GM21723 (cell line): ENCODE results near the gene TCIRG1.
A peak's percentile ranks its signal among the peaks of the same experiment; 100 is the strongest.
"Not testable (repeated sequence)": the region's sequence is repeated elsewhere in the genome, so short reads cannot be mapped to it uniquely, and the experiment has no call there.

Source experiments
- ATAC-seq: cut with Tn5 transposase; IDR thresholded peaks from one replicate; pipeline ENCODE4 v1.9.1; 2021; ENCODE audit warnings: mild to moderate bottlenecking, moderate library complexity; ENCODE audit not compliant: unreplicated experiment

The TCIRG1 gene, protein sequence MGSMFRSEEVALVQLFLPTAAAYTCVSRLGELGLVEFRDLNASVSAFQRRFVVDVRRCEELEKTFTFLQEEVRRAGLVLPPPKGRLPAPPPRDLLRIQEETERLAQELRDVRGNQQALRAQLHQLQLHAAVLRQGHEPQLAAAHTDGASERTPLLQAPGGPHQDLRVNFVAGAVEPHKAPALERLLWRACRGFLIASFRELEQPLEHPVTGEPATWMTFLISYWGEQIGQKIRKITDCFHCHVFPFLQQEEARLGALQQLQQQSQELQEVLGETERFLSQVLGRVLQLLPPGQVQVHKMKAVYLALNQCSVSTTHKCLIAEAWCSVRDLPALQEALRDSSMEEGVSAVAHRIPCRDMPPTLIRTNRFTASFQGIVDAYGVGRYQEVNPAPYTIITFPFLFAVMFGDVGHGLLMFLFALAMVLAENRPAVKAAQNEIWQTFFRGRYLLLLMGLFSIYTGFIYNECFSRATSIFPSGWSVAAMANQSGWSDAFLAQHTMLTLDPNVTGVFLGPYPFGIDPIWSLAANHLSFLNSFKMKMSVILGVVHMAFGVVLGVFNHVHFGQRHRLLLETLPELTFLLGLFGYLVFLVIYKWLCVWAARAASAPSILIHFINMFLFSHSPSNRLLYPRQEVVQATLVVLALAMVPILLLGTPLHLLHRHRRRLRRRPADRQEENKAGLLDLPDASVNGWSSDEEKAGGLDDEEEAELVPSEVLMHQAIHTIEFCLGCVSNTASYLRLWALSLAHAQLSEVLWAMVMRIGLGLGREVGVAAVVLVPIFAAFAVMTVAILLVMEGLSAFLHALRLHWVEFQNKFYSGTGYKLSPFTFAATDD

DNA sequence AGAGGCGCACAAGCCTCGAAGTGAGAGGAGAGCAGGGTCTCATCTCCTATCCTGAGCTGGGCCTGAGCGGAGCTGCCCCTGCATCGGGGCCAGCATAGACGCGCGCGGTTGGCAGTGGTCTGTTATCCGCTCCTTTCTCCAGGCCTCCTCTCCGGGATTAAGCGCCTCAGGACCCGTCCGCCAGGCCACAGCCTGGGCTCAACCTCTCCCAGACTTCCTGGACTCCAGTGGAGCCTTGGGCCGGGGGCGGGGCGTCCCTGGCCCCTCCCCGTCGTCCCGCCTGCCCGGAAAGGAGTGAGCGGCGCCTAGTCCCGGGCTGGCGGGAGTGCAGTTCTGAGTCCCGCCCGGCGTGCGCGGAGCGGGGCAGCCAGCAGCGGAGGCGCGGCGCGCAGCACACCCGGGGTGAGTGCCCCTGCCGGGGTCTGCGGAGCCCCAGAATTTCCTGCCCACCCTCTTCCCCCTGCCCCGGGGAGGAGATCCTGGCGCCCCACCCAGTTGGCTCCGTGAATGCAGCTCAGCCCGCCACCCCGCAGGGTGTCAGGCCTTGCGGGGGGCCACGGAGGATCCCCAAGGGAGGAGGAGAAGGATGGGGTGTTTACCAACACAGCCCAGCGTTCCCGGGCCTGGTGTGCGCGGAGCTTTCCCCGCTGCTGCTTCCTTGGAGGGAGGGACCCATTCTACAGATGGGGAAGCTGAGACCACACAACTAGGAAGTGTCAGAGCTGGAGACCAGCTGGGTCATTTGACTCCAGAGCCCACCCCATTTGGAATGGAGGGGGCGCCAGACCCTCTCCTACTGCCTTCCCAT is at the start of gene TCIRG1:
Gene TCIRG1 (plus strand): TSS at position 308 of the 808 bp plus-strand sequence. CDS start 2,247 bp downstream, outside the sequence.
- ATAC-seq = peak; percentile 39

GRCh38 chr11:67990546-67991346 is 48.1 kb upstream of the TCIRG1 start:
- ATAC-seq = not testable (repeated sequence)

DNA sequence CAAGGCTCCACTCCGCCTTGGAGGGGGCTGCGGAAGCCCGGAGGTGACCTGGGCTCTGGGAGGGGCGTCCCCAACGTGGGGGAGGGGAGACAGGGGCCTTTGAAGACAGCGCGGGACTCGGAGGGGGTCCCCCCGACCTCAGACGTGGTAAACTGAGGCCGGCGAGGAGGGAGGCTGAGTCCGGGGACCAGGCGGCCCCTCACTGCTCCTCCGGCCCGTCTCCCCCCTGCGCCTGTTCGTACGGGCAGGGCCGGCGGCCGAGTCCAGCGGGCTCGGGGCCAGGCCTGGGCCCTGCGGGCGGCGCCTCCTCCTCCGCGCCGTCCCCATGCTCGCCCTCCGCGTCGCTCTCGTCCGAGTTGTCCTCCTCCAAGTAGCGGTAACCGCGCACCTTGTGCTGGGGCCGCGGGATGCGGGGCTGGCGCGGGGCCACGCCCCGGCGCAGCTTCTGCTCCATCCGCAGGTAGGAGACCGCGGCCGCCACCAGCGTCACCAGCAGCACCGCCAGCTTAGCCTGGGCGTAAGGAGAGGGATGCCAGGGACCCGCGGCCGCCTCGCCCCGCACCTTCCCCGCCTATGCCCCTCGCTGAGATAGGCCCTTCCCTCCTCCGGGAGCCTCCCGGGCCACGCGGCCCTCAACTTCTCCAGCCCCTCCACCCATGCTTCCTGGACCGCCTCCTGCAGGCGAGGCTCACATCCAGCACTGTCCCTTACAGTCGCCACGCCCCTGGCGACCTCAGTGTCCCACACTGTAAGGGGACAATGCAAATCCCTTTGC is 47.3 kb upstream of the TCIRG1 start:
- not testable (repeated sequence) for ATAC-seq

- not testable (repeated sequence) for ATAC-seq
These were observed 45.0 kb upstream of the TCIRG1 start for GRCh38 chr11:67993821-67994220.

DNA sequence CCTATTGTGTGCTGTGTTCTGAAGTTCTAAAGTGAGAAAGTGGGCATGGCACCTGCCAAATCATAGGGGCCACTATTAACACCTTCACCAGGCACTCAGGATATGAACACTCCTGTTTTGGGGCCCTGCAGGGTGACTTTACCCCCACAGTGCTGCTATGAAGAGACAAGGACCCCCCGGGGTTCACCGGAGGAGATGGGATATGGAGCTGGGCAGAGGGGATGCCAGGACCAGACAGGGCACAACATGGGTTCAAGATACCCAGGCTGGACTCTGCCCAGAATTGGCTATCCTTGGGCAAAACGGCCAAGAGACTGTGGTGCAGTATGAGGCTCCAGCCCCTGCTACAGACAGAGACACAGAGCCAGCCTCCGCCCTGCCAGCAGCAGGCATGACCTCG is 44.4 kb upstream of the TCIRG1 start:
- ATAC-seq = not testable (repeated sequence)

GRCh38 chr11:67995129-67995528 is 43.7 kb upstream of the TCIRG1 start:
- not testable (repeated sequence) for ATAC-seq

- ATAC-seq = not testable (repeated sequence)
These were observed 43.2 kb upstream of the TCIRG1 start for GRCh38 chr11:67995579-67995978.

DNA sequence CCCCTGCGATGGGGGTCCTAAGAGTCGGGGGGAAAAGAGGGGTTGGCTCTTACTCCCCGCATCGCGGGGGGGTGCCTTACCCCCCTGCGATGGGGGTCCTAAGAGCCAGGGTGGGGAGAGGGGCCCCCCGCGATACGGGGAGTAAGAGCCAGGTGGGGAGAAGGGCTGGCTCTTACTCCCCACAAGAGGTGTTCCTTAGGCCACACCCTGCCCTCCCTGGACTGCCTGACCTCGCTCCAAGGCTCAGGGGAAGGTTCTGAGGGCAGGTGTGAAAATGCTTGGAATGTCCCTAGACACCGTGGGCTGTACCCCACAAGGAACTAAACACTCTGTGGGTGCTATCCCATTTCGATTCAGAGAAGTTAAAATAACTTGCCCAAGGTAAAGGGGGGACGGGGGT is 42.8 kb upstream of the TCIRG1 start:
- ATAC-seq = no peak

DNA sequence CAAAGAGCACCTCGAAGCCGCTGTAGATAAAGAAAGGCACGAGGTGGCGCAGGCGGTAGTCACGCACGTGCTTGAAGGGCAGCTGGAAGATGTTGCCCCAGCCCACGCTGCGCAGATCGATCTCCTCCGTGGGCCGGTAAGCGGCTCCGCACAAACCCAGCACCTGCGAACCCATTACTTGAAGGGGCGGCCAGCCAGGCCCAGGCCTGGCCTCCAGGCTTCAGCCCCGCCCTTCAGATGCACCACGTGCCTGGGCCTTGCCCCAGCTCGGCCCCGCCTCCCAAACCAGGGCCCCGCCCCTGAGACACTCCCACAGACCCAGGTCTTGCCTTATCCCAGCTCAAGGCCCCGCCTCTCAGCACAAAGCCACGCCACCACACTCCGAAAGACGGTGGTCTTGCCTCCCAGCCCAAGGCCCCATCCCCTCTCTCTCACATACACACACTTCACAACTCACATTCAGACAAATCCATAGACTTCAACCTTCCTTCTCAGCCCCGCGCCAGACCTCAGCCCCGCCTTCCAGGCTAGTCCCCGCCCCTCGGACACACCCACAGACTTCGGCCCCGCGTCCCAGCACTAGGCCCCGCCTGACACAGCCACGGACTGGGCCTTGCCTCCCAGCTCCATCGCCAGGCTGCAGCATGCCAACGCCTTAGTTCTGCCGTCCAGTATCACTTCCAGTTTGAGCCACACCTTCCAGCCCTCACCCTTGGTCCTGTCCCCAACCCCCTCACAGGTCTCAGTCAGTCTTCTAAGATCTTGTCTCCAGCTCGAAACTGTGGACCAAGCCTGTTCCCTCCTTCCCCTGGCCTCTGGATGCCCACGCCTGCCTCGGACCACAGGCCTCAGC is 42.0 kb upstream of the TCIRG1 start:
- no peak for ATAC-seq

DNA sequence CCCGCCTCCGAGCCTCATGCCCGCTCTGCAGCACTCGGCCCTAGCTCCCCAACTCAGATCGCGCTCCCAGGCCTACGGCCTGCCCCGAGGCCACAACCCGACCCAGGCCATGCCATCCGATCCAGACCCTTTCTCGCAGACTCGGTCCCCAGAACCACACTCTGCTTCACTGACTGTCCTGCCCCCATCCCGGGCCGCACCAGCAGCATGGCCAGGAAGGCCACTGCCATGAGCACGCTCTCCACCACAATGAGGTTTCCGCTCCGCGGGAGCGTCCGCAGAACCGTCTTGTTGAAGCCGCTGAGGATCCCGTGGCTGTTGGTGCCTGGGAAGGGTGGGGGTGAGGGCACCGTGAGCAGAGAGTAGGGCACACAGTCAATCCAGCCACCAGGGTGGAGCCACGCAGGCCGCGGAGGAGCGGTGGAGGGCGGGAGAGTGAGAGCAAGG is 41.3 kb upstream of the TCIRG1 start:
- ATAC-seq = no peak

DNA sequence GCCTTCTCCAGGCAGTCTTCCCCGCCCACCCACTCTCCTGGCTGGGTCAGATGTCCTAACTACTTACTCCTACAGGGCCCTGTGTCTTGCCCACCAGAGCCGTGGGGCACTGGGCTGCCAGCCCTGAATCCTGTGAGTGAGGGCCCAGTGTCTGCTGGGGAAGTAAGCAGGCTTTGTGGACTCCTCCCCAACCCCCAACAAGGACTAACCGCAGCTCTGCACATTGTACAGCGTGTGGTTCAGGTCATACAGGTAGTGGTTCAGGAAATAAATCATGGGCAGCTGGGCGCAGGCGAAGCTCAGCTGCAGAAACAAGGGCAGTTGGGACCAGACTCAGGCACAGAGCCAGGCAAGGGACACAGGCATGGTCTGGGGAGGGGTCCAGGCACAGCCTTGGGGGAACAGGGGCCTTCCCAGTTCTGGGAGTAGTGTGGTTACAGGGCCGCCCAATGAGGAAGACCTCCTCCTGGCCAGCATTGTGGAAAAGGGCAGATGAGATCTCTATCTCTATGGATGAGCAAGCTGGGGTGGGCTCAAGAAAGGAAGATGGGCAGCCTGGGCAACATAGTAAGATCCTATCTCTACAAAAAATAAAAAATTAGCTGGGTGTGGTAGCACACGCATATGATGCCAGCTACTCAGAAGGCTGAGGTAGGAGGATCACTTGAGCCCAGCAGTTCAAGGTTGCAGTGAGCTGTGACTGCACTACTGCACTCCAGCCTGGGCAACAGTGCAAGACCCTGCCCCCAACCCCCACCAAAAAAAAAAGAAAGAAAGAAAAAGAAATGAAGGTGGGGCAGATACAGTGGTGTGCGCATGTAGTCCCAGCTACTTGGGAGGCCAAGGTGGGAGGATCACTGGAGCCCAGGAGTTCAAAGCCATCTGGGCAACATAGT is 40.4 kb upstream of the TCIRG1 start:
- ATAC-seq = no peak

- no peak for ATAC-seq
These were observed 39.6 kb upstream of the TCIRG1 start for GRCh38 chr11:67999201-67999629.

GRCh38 chr11:67999704-68000103 is 39.1 kb upstream of the TCIRG1 start:
- no peak for ATAC-seq

- ATAC-seq = peak; percentile 19
These were observed 36.3 kb upstream of the TCIRG1 start for GRCh38 chr11:68002575-68002937.

- ATAC-seq = peak; percentile 41
These were observed 35.6 kb upstream of the TCIRG1 start for GRCh38 chr11:68002938-68003845.

GRCh38 chr11:68003846-68004550 is 34.8 kb upstream of the TCIRG1 start, which contains the start of gene UNC93B1:
Gene UNC93B1 (minus strand): TSS chr11:68004097. CDS start chr11:68004043, 54 bp downstream.
- ATAC-seq = peak; percentile 56
